K562 (cell line): Measurements from ENCODE around the gene EFNB3. TPM values are rescaled to one million over a fixed set of nuclear protein-coding genes. Genes with fewer than 3 reads are reported as not detected.
A peak's percentile ranks its signal among the peaks of the same experiment; 100 is the strongest.

Experiments used
- CHD1 ChIP-seq: fragments of 200-600 bp; sonication (generic); IDR thresholded peaks from one replicate; pipeline ENCODE4 v1.6.1; 2012; ENCODE audit warnings: mild to moderate bottlenecking, moderate library complexity, low read length, inconsistent platforms
- CHD2 ChIP-seq: IDR thresholded peaks from 2 replicates; pipeline ENCODE4 v1.6.1; 2011; ENCODE audit warnings: low read depth, low read length
- CREM ChIP-seq: IDR thresholded peaks from 2 replicates; pipeline ENCODE4 v1.6.1; 2014; ENCODE audit warnings: antibody characterized with exemption, low read depth
- HDGF ChIP-seq: fragments of 450-650 bp; IDR thresholded peaks from 2 replicates; pipeline ENCODE4 v1.6.1; 2016
- MBD2 ChIP-seq: sonication (generic); IDR thresholded peaks from 2 replicates; pipeline ENCODE4 v1.6.1; 2016; ENCODE audit warnings: low read depth, borderline replicate concordance
- NFYB ChIP-seq: IDR thresholded peaks from 2 replicates; pipeline ENCODE4 v1.6.1; 2011; ENCODE audit warnings: mild to moderate bottlenecking, moderate library complexity; ENCODE audit not compliant: insufficient read length; ENCODE audit errors: extremely low read depth
- PURB ChIP-seq: sonication (generic); formaldehyde crosslinking; IDR thresholded peaks from 2 replicates; pipeline ENCODE4 v1.9.0; 2021; ENCODE audit warnings: low read depth, mild to moderate bottlenecking, missing genetic modification reagents
- RBM17 ChIP-seq: fragments of 200-400 bp; formaldehyde crosslinking; IDR thresholded peaks from 2 replicates; pipeline ENCODE4 v1.6.1; 2017; ENCODE audit warnings: low read depth, mild to moderate bottlenecking, low read length, borderline replicate concordance
- SNRNP70 ChIP-seq: fragments of 200-400 bp; formaldehyde crosslinking; optimal IDR thresholded peaks from 2 replicates; pipeline ENCODE3; 2017; ENCODE audit warnings: low read depth, low read length
- ZNF354B ChIP-seq: fragments of 250-450 bp; sonication (Bioruptor Pico); IDR thresholded peaks from 2 replicates; pipeline ENCODE4 v1.4.0; 2020
- polyA plus RNA-seq, 8 experiments: library from polyadenylated mRNA; depleted of rRNA in 4 of 8; stranded (reverse) in 5 of 8; unstranded in 3 of 8; fragments of >200 nt; fragmentation: Nextera tagmentation in 2 of 8; fragmentation: Illumina TruSeq in 1 of 8; extraction: Ambion mirVana in 2 of 8; extraction: Trizol in 1 of 8; gene quantifications; 2 replicates each; pipeline versions ENCODE4 v1.2.1 to v1.2.3, GENCODE V29; 2011 to 2014; ENCODE audit warnings: inconsistent platforms in 1 of 8, missing spikeins in 1 of 8
- total RNA-seq, 7 experiments: library from RNA; depleted of rRNA in 6 of 7; stranded (reverse); fragments of >200 nt in 6 of 7; fragmentation: Illumina TruSeq in 2 of 7; extraction: Trizol in 2 of 7; gene quantifications; 2 replicates each; pipeline versions ENCODE4 v1.2.1 to v1.2.3, GENCODE V29; 2011 to 2021; ENCODE audit warnings: low replicate concordance in 1 of 7
- TF ChIP-seq, protein P1 (sequence below): fragments of 200-600 bp; sonication (generic); IDR thresholded peaks from one replicate; pipeline ENCODE4 v1.6.1; 2012; ENCODE audit warnings: mild to moderate bottlenecking, low read depth, low read length, inconsistent platforms
- TF ChIP-seq, protein P2 (sequence below): sonication (generic); formaldehyde crosslinking; IDR thresholded peaks from 2 replicates; pipeline ENCODE4 v1.4.0; 2020; ENCODE audit warnings: mild to moderate bottlenecking, missing genetic modification reagents
- TF ChIP-seq, protein P3 (sequence below): sonication (generic); formaldehyde crosslinking; IDR thresholded peaks from 2 replicates; pipeline ENCODE4 v1.8.0; 2022; ENCODE audit warnings: mild to moderate bottlenecking, missing genetic modification reagents

EFNB3 gene
- total and polyA plus RNA-seq, 9 of the 15 experiments (the other 6 are each of a cell fraction or from before 2014, with no cell fraction given): not detected

DNA sequence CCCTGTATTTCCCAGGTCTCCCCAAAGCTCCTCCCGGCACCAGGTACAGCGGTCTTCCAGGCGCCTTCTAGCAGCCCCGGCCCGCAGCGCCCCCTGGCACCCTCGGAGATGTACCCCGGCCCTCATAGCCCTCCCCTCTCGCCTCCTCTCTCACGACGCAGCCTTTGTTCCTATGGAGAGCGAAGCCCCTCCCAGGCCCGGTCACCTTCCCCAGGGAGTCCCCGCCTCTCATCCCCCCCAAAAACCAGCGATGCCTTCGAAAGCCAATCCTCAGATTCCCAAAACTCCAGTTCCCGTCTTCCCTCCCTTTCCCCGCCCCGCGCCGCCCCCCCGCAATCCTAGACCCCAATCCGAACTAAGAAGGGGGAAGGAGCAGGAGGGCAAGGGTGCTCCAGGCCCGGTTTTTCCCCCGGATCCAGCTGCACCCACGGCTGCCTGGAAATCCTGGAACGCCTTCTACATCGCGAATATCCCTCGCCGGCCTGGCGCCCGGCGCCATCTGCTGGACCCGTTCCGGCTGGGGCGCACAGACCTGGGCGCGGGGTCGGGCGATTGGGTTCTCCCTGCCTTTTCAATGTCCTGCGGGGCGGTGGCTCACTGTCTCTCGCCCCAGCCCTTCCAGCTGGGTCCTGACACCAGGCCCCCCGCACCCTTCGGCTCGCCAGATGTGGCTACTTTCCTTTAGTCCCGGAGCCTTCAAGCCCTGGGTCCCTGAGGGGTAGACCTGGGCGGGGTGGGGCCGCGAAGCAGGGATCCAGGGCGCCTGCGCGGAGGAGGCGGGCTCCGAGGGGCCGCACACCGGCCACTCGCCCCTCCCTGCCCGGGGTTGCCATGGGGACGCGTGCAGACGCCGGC, 12.1 kb downstream of the EFNB3 start, which contains the start of gene DNAH2 (continued):
- TF ChIP-seq, protein P1, sequence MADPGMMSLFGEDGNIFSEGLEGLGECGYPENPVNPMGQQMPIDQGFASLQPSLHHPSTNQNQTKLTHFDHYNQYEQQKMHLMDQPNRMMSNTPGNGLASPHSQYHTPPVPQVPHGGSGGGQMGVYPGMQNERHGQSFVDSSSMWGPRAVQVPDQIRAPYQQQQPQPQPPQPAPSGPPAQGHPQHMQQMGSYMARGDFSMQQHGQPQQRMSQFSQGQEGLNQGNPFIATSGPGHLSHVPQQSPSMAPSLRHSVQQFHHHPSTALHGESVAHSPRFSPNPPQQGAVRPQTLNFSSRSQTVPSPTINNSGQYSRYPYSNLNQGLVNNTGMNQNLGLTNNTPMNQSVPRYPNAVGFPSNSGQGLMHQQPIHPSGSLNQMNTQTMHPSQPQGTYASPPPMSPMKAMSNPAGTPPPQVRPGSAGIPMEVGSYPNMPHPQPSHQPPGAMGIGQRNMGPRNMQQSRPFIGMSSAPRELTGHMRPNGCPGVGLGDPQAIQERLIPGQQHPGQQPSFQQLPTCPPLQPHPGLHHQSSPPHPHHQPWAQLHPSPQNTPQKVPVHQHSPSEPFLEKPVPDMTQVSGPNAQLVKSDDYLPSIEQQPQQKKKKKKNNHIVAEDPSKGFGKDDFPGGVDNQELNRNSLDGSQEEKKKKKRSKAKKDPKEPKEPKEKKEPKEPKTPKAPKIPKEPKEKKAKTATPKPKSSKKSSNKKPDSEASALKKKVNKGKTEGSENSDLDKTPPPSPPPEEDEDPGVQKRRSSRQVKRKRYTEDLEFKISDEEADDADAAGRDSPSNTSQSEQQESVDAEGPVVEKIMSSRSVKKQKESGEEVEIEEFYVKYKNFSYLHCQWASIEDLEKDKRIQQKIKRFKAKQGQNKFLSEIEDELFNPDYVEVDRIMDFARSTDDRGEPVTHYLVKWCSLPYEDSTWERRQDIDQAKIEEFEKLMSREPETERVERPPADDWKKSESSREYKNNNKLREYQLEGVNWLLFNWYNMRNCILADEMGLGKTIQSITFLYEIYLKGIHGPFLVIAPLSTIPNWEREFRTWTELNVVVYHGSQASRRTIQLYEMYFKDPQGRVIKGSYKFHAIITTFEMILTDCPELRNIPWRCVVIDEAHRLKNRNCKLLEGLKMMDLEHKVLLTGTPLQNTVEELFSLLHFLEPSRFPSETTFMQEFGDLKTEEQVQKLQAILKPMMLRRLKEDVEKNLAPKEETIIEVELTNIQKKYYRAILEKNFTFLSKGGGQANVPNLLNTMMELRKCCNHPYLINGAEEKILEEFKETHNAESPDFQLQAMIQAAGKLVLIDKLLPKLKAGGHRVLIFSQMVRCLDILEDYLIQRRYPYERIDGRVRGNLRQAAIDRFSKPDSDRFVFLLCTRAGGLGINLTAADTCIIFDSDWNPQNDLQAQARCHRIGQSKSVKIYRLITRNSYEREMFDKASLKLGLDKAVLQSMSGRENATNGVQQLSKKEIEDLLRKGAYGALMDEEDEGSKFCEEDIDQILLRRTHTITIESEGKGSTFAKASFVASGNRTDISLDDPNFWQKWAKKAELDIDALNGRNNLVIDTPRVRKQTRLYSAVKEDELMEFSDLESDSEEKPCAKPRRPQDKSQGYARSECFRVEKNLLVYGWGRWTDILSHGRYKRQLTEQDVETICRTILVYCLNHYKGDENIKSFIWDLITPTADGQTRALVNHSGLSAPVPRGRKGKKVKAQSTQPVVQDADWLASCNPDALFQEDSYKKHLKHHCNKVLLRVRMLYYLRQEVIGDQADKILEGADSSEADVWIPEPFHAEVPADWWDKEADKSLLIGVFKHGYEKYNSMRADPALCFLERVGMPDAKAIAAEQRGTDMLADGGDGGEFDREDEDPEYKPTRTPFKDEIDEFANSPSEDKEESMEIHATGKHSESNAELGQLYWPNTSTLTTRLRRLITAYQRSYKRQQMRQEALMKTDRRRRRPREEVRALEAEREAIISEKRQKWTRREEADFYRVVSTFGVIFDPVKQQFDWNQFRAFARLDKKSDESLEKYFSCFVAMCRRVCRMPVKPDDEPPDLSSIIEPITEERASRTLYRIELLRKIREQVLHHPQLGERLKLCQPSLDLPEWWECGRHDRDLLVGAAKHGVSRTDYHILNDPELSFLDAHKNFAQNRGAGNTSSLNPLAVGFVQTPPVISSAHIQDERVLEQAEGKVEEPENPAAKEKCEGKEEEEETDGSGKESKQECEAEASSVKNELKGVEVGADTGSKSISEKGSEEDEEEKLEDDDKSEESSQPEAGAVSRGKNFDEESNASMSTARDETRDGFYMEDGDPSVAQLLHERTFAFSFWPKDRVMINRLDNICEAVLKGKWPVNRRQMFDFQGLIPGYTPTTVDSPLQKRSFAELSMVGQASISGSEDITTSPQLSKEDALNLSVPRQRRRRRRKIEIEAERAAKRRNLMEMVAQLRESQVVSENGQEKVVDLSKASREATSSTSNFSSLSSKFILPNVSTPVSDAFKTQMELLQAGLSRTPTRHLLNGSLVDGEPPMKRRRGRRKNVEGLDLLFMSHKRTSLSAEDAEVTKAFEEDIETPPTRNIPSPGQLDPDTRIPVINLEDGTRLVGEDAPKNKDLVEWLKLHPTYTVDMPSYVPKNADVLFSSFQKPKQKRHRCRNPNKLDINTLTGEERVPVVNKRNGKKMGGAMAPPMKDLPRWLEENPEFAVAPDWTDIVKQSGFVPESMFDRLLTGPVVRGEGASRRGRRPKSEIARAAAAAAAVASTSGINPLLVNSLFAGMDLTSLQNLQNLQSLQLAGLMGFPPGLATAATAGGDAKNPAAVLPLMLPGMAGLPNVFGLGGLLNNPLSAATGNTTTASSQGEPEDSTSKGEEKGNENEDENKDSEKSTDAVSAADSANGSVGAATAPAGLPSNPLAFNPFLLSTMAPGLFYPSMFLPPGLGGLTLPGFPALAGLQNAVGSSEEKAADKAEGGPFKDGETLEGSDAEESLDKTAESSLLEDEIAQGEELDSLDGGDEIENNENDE: no peak
- TF ChIP-seq SNRNP70 (no peak), ZNF354B (CRISPR knock-in tag) (no peak), CHD1 (no peak), MBD2 (no peak), CREM (0 out of 2 replicates have a peak, but pooled peaks have one; percentile 16), RBM17 (no peak), NFYB (no peak), HDGF (no peak), PURB (CRISPR knock-in tag) (no peak), CHD2 (no peak)
- TF ChIP-seq, protein P2, sequence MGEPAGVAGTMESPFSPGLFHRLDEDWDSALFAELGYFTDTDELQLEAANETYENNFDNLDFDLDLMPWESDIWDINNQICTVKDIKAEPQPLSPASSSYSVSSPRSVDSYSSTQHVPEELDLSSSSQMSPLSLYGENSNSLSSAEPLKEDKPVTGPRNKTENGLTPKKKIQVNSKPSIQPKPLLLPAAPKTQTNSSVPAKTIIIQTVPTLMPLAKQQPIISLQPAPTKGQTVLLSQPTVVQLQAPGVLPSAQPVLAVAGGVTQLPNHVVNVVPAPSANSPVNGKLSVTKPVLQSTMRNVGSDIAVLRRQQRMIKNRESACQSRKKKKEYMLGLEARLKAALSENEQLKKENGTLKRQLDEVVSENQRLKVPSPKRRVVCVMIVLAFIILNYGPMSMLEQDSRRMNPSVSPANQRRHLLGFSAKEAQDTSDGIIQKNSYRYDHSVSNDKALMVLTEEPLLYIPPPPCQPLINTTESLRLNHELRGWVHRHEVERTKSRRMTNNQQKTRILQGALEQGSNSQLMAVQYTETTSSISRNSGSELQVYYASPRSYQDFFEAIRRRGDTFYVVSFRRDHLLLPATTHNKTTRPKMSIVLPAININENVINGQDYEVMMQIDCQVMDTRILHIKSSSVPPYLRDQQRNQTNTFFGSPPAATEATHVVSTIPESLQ (CRISPR knock-in tag): no peak
- TF ChIP-seq, protein P3, sequence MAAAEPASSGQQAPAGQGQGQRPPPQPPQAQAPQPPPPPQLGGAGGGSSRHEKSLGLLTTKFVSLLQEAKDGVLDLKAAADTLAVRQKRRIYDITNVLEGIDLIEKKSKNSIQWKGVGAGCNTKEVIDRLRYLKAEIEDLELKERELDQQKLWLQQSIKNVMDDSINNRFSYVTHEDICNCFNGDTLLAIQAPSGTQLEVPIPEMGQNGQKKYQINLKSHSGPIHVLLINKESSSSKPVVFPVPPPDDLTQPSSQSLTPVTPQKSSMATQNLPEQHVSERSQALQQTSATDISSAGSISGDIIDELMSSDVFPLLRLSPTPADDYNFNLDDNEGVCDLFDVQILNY (CRISPR knock-in tag): no peak
